C4-2B (cell line): Measurements from ENCODE around the gene MEF2C.

Source experiments
- H3K27ac ChIP-seq: fragments of 450-650 bp; 2 replicates; pipeline ENCODE4 v1.5.1; 2017
- CTCF ChIP-seq: fragments of 450-650 bp; conservative IDR thresholded peaks from 2 replicates; pipeline ENCODE4 v1.5.1; 2017; ENCODE audit warnings: mild to moderate bottlenecking
- ZFX ChIP-seq: fragments of 450-650 bp; IDR thresholded peaks from 2 replicates; pipeline ENCODE4 v1.6.1; 2017

Gene MEF2C

GRCh38 chr5:88838500-88838899, 44.5 kb downstream of the MEF2C start:
- H3K27ac ChIP-seq: no peak overlapping the region

GRCh38 chr5:88837817-88838216, 45.2 kb downstream of the MEF2C start:
- TF ChIP-seq CTCF: no peak
- TF ChIP-seq ZFX: no peak
- H3K27ac ChIP-seq: no peak overlapping the region

More at GRCh38 chr5:88838500-88838899, 44.5 kb downstream of the MEF2C start:
- TF ChIP-seq ZFX (no peak), CTCF (no peak)

GRCh38 chr5:88837222-88837621, 45.8 kb downstream of the MEF2C start:
- TF ChIP-seq CTCF (no peak), ZFX (no peak)
- no peak overlapping the region for H3K27ac ChIP-seq

GRCh38 chr5:88836195-88836838, 46.7 kb downstream of the MEF2C start:
- TF ChIP-seq CTCF: no peak
- TF ChIP-seq ZFX: no peak
- H3K27ac ChIP-seq: no peak overlapping the region

- TF ChIP-seq ZFX: no peak
- no peak for TF ChIP-seq CTCF
- no peak overlapping the region for H3K27ac ChIP-seq
Measured at GRCh38 chr5:88834499-88834898, 48.5 kb downstream of the MEF2C start.

GRCh38 chr5:88834131-88834462, 48.9 kb downstream of the MEF2C start:
- H3K27ac ChIP-seq: no peak overlapping the region
- TF ChIP-seq CTCF (no peak), ZFX (no peak)

GRCh38 chr5:88833371-88834130, 49.4 kb downstream of the MEF2C start:
- TF ChIP-seq CTCF (no peak), ZFX (no peak)
- H3K27ac ChIP-seq: no peak overlapping the region
